AG20443 (cell line): ENCODE measurements around the gene TMPRSS9.

Experiments used
- DNase-seq: peaks from one replicate; pipeline ENCODE4 v3.0.0; 2012; ENCODE audit warnings: low spot score, mixed read lengths

TMPRSS9 gene

DNA sequence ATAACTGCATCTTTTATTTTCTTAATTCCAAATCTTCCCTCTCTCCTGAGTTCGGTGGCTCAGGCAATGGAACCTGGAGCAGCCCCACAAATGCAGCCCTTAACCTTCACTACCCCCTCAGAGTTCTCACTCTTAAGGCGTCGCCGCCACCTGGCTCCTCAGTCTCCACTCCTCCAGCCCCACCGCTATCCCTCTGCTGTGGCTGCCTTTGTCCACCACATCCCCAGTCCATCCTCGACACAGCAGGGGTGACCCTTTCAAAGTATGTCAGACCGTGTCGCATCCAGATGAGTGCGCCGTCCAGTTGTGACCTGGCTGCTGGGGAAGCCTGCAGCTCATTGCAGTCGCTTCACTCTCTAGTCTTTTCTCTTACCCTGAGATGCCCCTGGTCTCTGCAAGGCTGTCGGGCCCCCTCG lies 30.6 kb upstream of the TMPRSS9 start:
- no peak for DNase-seq

DNA sequence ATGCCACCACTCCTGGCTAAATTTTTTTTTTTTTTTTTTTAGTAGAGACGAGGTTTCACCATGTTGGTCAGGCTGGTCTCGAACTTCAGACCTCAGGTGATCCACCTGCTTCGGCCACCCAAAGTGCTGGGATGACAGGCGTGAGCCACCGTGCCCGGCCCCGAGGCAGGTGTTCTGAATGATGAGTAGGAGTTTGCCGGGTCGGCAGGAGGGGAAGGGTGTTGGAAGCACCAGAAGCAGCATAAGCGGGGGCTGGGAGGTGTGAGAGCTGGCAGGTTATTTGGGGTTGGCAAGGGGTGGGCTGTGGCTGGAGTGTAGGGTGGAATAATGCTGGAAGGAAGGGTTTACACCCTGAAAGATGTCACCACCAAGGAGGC lies 29.8 kb upstream of the TMPRSS9 start:
- no peak for DNase-seq

DNA sequence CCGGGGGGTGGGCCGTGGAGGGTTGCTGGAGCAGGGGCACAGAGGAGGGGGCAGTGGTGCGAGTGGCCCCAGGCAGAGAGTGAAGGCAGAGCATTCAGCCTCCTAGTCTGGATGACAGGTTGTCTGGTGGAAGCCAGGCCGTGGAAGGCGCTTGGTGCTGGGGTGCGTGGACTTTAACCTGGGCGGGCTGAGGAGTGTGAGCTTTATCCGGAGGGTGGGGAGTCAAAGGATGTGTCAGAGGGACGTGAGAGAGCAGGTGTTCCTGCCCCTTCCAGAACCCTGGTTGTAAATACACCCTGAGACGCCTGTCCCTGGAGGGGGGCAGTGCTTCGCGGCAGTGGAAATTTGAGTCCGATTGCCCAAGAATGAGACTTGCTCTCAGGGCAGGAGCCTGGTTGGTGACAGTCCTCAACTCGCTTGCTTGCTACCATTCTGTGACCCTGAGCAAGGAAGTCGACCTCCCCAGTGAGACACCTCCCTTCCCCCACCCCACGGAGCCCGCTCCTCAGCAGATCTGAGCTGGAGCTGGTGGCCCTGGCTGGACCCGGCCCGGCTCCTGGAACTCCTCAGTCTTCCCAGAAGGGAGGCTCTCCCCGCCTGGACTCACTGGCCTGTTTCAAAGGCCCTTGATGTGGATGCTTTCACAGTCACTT lies 29.3 kb upstream of the TMPRSS9 start:
- no peak for DNase-seq

DNA sequence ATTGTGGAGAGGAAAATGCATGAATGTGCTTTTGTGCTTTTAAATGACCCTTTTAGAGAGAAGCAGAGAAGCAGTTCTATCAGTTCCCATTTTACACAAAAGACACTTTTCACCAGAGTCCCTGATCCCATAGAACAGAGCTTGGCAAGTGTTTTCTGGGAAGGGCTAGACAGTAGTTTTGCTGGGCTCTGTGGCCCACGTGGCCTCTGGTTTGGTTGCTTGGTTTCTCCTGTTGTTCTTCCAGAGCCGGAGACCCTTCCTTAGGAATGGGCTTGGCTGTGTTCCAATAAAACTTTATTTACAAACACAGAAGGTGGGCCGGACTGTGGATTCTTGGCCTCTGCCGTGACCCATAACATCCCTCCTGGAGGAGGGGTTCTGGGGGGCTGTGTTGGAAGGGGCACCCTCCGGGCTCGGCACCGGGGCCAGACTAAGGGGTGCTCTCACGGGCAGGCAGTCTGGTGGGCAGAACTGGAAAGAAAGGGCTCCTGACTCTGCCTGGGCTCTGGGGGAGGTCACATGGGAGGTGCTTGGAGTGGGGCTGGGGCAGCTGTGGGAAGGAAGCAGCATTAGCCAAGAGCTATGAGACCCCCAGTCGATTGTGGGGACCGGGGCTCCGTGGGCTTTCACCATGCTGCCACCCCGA lies 28.3 kb upstream of the TMPRSS9 start:
- no peak for DNase-seq

DNA sequence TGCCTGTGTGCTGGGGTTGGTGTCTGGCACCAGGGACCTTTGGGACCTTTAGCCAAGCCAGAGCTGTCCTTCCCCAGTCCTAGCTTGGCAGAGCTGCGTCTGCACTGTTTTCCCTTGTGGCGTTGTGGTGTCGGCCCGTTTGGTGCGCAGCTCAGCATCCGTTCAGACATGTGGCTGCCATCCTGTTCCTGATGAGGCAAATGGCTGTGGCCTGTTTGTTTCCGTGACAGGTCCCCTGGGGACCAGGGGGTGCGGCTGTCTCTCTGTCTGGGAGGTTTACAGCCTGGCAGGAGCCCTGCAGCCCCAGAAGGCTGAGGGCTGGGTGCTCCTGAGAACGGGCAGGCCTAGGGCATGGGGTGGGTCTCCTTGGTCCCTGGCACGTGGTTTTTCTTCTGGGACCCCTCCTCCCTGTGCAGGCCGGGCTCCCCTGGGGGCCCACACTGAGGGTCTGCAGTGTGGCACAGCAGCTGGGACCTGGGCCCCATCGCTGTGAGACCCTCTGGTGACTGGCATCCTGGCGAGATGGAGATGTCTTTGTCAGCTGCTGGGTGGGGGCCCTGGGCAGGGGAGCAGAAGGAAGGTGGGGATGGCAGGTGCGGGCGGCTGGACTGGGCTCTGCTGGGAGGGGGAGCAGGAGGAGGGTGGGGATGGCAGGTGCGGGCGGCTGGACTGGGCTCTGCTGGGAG lies 27.6 kb upstream of the TMPRSS9 start:
- no peak for DNase-seq

DNA sequence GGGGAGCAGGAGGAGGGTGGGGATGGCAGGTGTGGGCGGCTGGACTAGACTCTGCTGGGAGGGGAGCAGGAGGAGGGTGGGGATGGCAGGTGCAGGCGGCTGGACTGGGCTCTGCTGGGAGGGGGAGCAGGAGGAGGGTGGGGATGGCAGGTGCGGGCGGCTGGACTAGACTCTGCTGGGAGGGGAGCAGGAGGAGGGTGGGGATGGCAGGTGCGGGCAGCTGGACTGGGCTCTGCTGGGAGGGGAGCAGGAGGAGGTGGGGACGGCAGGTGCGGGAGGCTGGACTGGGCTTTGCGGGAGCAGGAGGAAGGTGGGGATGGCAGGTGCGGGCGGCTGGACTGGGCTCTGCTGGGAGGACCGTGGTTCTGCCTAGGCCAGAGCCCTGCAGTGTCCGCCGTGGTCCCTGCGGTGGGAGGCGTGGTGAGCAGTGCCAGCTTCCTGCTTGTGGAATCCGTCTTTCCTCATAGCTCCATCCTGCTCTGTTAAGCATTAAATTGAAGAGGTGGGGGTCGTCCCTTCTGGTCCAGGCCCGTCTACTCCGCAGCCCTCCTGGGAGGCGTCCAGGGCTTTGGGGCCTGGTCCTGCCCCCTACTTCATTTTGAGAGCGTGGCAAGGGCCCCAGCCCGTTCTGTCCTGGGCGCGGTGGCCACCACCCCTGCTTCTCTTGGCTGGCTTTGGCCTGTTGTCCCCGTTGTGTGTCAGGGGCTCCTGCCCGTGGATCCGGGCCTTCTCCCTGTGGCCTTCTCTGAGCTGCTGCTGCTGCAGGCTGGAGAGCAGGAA lies 26.8 kb upstream of the TMPRSS9 start:
- no peak for DNase-seq

DNA sequence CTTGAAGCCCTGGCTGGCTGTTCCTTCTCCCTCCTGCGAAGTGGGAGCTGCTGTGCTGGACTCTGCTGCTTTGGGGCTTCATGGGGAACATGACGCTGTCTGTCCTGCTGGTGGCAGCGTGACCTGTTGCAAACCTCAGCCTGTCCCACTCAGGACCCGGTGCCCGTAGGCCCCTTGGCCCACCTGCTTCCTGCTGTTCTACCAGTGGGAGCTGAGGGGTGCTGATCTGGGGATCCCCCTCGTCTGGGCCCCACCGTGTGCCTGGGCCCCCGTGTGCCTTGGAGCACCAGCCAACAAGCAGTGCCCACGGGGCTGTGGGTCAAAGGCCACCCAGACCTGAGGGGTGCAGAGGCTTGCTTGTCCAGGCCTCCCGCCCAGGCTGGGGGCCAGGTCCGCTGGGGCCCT lies 26.3 kb upstream of the TMPRSS9 start:
- no peak for DNase-seq

DNA sequence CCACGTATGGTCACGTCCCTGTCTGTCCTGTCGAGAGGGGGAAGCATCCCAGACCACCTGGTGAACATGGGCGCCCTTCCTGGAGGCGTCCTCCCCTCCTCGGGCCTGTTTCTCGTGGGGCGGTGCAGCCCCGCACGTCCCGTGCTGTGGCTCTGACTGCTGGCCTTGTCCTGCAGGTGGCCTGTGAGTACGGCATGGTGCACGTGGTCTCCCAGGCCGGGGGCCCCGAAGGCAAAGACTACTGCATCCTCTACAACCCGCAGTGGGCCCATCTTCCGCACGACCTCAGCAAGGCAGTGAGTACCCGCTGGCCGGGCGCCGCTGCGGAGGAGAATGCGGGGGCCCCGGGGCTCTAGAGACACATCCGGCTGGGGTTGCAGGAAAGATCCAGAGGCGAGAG lies 25.6 kb upstream of the TMPRSS9 start:
- no peak for DNase-seq

DNA sequence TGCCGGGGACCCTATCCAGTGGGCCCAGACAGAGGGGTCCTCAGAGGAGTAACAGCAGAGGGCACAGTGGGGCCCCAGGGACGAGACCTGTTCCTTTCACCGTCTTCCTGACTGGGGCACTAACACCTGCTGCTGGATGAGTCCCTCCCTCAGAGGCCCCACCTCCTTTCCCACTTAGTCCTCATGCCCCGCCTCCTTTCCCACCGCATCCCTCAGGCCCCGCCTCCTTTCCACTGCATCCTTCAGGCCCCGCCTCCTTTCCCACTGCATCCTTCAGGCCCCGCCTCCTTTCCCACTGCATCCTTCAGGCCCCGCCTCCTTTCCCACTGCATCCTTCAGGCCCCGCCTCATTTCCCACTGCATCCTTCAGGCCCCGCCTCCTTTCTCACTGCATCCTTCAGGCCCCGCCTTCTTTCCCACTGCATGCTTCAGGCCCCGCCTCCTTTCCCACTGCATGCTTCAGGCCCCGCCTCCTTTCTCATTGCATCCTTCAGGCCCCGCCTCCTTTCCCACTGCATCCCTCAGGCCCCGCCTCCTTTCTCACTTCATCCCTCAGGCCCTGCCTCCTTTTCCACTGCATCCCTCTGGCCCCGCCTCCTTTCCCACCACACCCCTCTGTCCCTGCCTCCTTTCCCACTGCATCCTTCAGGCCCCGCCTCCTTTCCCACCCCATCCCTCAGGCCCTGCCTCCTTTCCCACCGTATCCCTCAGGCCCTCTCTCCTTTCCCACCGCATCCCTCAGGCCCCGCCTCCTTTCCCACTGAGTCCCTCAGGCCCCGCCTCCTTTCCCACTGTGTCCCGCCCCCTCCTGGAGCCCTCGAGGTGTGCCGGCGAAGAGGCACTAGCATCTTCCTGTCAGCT lies 24.8 kb upstream of the TMPRSS9 start:
- no peak for DNase-seq

DNA sequence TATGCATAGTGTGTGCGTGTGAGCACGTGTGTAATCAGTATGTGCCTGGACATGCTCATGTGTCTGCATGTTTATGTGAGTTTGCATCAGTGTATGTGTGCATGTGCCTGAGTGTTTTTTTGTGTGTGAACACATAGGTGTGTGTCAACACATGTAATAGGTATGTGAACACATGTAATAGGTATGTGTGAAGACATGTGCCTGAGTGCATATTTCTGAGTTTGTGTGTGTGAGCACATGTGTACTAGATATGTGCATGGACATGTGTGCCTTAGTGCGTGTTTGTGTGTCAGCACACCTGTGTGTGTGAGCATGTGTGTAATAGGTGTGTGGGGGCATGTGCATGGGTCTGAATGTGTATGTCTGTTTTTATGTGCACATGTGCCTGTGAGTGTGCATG lies 24.2 kb upstream of the TMPRSS9 start:
- DNase-seq: no peak

DNA sequence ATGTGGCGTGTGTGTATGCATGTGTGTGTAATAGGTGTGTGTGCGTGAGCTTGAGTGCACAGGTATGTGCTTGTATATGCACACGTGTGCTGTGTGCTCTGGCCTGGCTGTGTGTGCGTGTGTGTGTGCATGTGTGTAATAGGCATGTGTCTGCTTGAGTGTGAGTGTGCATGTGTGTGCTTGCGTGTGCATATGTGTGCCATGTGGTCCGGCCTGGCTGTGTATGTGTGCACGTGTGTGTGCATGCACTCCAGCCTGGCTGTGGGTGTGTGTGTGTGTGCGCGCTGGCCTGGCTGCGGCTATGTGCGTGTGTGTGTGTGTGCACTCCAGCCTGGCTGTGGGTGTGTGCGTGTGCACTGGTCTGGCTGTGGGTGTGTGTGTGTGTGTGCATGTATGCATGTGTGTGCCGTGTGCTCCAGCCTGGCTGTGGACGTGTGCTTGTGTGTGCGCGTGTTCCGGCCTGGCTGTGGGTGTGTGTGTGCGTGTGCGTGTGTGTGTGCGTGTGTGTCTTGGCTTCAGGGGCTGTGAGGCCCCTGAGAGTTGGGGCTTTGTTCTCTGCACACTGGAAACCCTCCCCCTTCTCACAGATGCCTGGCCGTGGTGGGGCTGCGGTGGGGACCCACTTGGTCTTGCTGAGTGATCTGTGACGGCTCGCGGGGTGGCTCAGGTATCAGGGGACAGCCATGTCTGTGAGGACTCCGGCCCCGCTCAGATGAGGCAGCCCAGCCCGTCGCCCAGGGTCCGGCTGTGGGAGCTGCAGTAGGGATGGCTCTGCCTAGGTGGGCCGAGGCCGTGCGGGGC lies 23.3 kb upstream of the TMPRSS9 start:
- DNase-seq: no peak

DNA sequence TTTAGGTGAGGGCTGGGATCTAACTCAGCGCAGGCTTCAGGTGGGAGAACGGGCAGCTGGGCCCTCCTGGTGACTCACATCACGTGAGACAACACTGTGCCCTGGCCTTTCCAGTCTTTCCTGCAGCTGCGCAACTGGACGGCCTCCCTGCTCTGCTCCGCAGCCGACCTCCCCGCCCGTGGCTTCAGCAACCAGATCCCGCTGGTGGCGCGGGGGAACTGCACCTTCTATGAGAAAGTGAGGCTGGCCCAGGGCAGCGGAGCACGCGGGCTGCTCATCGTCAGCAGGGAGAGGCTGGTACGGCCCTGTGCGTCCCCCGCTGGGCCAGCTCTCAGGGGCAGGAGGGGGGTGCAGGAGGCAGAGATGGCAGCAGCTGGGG lies 22.7 kb upstream of the TMPRSS9 start:
- DNase-seq: no peak

DNA sequence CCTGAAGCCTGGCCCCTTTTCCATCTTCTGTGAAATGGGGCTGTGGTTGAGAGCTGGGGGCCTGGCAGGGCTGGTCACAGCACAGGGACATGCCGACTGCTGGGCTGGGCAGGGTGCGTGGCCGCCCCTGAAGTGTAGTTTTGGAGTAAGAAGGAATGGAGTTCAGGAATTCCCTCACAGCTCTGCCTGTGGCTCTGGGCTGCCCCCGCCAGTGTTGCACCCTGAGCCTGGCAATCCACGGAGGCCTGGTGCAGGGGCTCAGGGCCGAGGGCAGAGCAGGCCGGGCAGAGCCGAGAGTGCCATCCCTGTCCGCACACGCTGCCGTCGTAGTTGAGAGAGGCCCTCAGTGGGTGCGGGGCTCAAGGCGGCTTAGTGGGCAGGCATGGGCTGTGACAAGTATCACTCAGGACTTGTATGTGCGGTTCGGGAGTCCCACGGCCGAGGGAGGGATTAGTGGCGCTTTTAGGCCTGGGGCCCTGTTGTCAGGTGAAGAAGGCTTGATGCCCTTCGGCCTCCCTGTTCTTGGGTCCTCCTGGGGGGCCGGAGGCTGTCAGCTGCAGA lies 21.9 kb upstream of the TMPRSS9 start:
- DNase-seq: no peak

DNA sequence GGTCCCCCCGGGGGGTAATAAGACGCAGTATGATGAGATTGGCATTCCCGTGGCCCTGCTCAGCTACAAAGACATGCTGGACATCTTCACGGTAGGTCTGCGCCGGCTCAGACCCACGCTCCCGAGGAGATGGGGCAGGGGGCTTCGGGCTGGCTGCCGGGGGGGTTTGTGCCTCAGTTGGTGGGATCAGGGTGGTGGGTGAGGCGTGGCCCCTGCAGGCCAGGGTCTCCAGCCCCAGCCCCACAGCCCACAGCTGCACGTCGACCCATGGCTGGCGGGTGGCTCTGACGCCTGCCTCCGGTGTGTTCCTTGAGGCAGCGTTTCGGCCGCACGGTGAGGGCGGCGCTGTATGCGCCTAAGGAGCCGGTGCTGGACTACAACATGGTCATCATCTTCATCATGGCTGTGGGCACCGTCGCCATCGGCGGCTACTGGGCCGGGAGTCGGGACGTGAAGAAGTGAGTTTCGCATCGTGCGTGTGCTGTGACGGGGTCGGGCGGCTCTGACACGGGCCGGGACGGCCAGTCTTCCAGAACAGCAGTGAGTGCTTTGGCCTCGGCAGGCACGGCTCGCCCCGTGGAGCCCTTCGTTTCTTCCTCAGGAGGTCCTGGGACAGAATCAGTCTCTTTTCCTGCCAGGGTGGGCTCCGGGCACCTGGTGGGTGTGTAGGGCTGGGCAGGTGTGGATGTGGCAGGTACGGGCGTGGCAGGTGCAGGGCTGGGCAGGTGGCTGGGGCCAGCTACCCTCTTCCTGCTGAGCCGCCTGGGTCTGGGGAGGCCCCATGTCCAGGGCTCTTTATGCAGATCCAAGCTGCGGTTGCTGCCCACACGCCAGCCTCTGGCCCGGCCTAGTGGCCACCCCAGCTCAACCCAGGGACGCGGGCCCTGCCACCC lies 21.1 kb upstream of the TMPRSS9 start:
- no peak for DNase-seq

DNA sequence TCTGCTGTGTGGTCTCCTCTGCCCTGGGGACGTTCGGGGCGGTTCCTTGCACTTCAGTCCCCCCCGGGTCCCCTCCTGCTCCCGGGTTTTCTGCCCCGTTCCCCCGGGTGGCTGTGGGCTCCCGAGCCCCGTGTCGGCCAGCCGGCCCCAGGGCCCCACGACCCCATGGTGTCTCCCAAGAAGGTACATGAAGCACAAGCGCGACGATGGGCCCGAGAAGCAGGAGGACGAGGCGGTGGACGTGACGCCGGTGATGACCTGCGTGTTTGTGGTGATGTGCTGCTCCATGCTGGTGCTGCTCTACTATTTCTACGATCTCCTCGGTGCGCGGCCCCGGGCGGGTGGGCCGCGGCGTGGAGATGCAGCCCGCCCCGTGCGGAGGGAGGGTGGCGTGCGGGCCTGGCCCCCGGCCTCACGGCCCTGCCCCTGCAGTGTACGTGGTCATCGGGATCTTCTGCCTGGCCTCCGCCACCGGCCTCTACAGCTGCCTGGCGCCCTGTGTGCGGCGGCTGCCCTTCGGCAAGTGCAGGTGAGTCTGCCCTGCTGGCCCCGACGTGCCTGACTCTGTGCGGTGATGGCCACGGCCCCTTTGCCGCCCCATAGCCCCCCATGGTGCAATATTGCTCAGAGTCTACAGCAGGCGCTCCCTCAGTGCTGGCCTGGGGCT lies 20.3 kb upstream of the TMPRSS9 start:
- no peak for DNase-seq

DNA sequence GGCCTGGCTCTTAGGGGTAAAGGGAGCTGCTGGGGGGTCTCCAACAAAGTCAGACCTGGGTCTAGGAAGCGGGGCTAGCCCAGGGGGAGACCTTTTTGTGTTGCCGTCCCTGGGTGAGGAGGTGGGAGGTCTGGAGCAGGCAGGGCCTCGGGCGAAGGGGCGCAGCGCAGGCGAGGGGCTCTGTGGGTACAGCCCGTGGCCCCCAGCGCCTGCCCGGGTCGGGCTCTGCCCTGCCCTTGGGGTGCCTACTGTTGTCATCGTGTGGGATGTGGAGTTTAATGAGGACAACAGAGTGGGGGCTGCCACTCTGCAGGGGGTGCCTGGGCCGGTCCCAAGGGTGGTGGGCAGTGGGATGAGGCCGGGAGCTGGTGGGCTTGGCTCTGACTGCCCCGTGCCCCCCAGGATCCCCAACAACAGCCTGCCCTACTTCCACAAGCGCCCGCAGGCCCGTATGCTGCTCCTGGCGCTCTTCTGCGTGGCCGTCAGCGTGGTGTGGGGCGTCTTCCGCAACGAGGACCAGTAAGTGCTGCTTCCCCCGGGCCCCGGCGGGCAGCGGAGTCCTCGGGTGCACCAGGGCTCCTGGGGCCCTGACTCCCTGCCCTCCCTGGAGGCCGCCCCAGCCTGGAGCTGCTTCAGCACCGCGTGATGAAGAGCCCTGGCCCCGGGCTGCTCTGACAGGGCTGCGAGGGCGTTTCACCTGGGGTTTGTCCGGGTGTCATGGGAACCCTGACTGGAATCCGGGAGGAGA lies 19.4 kb upstream of the TMPRSS9 start:
- DNase-seq: no peak

DNA sequence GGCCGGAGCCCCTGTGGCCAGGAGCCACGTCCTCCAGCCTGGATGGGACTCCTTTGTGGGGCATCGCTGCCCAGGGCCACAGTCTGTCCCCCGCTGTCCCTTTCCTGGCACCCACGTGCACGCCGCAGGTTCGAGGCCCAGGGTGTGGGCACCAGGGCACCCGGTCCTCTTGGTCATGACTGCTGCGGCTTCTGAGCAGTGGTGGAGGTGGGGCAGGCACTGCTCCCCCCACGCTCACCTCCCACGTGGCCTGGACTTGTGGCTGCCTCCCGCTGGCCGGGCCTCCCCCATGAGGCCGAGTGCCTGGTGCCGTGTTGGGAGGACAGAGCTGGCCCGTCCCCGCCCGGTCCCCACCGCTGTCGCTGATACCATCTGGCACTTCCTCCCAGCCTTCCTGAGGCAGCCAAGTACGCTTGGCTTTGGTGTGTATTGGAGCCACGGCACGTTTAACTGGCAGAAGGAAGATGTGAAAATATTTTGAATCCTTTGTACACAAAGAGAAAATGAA lies 18.8 kb upstream of the TMPRSS9 start:
- no peak for DNase-seq

DNA sequence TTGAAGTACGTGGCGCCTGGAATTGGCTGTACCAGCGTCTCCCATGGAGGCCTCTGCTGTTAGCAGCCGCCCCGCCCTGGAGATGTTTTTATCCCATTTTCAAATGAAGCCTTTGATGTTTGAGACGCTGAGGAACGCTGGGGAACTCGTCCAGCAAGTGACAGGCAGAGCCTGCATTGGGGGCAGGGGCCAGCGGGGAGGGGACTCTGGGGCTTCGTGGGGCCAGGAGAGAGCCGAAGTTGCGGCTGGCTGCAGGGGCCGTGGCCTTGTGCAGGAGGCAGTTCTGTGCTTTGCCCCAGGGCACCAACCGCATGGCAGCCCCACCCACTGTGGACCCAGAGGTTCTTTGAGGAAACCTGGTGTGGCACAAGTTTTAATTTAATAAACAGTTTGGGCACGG lies 18.1 kb upstream of the TMPRSS9 start:
- no peak for DNase-seq
